Measurements from ENCODE around the gene SERPINB12. TPM values are rescaled to one million over a fixed set of nuclear protein-coding genes. Genes with fewer than 3 reads are reported as not detected.

SERPINB12 gene
- total and polyA plus RNA-seq, 2 donors (not counting 3 experiments of a cell fraction or from before 2014, with no cell fraction given): not detected

DNA sequence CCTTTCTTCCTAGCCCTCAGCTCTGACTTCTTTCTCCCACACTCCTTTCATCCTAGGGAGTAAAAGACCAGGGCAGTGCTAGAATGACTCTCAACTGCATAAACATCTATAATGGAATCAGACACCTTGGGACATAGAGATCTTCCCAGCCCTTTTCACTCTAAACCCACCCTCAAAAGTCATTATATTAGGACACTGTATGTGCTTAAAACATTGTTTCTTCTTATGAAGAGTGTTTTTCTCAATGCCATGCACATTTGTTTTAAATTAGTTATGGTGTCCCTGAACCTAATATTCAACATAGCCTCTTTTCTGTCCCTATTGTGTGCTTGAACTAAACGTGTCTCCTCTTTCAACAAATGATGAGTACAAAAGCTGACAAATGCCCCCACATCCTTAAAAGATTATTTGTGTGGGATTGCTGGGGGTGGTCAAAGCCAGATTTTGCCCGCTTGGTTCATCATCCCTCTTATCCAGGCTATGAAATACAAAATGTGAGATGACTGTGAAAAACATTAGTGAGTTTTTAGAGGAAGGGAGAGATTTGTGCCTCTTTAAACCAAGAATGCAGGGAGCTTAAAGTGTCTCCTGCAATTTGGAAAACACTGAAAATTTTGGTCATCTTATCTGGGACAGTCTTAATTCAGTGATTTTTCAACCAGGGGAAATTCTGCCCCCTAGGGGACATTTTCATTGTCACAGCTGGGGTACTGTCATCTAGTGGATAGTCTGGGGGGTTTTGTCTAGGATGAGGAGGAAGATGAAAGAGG is 36.4 kb upstream of the SERPINB12 start:
- BruUV-seq (replicated peaks): no TSS peak
- TF ChIP-seq, protein P1, sequence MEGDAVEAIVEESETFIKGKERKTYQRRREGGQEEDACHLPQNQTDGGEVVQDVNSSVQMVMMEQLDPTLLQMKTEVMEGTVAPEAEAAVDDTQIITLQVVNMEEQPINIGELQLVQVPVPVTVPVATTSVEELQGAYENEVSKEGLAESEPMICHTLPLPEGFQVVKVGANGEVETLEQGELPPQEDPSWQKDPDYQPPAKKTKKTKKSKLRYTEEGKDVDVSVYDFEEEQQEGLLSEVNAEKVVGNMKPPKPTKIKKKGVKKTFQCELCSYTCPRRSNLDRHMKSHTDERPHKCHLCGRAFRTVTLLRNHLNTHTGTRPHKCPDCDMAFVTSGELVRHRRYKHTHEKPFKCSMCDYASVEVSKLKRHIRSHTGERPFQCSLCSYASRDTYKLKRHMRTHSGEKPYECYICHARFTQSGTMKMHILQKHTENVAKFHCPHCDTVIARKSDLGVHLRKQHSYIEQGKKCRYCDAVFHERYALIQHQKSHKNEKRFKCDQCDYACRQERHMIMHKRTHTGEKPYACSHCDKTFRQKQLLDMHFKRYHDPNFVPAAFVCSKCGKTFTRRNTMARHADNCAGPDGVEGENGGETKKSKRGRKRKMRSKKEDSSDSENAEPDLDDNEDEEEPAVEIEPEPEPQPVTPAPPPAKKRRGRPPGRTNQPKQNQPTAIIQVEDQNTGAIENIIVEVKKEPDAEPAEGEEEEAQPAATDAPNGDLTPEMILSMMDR (IDR thresholded peaks at IDR 0.05; ENCODE audit: extremely low read depth in 1 of 2, insufficient read depth in 1 of 2, low read depth in 1 of 2, low read length in 2 of 2): peak; percentile 56 to 65
- TF ChIP-seq POLR2A (IDR thresholded peaks at IDR 0.05; ENCODE audit: low read depth, low read length): no peak
- ChIA-PET POLR2A (no interaction called here), CTCF (interaction anchor here (0.6 to 1.8 kb wide), 3 partner anchors 10 to 19 kb away, joined by 3 to 4 read pairs (median 3); no protein-coding TSS in a partner anchor)
- no peak overlapping the region for H3K9ac ChIP-seq (replicated peaks; ENCODE audit: extremely low read depth, insufficient read depth, low read length)
- H3K4me3 ChIP-seq (replicated peaks in 1 of 3; ENCODE audit: insufficient read depth in 1 of 3, low read depth in 1 of 3, low read length in 3 of 3): no peak overlapping the region
- H3K36me3 ChIP-seq (ENCODE audit: control insufficient read depth in 2 of 2, extremely low read depth in 1 of 2, insufficient read depth in 2 of 2, low read length in 2 of 2): no peaks in the 10 kb centered on the region
- FAIRE-seq (peak; percentile 8), DNase-seq (ENCODE audit: low read depth, low spot score) (peak; percentile 32)
- H3K9me3 ChIP-seq (replicated peaks; ENCODE audit: control insufficient read depth, insufficient read depth, low read length): no peaks in the 10 kb centered on the region
- no peaks in the 10 kb centered on the region for H4K20me1 ChIP-seq (replicated peaks; ENCODE audit: control insufficient read depth, extremely low read depth, insufficient read depth, low read length)
- no peak overlapping the region for H3K27ac ChIP-seq (ENCODE audit: insufficient read depth, low read depth, low read length)
- no peaks in the 10 kb centered on the region for H3K4me1 ChIP-seq (ENCODE audit: control insufficient read depth, extremely low read depth, insufficient read depth, low read length)
- H2AFZ ChIP-seq (ENCODE audit: low read depth, low read length): no peak overlapping the region
- H3K9me1 ChIP-seq (replicated peaks; ENCODE audit: control insufficient read depth, extremely low read depth, insufficient read depth, low read length): no peaks in the 10 kb centered on the region
- dilution Hi-C loops (cut with MboI; ENCODE audit: extremely low pct_ligation_motif_present, low sequenced_read_pairs): no loop called here
- no peaks in the 10 kb centered on the region for H3K79me2 ChIP-seq (ENCODE audit: control insufficient read depth, insufficient read depth, low read length)
- intact Hi-C loops (cut with micrococcal nuclease): no loop called here
- no peak overlapping the region for H3K4me2 ChIP-seq (ENCODE audit: insufficient read depth, low read length)
- peaks cover 2 to 3% of the 10 kb centered on the region in 2 experiments for H3K27me3 ChIP-seq (ENCODE audit: control insufficient read depth in 2 of 2, insufficient read depth in 2 of 2, low read length in 2 of 2)

DNA sequence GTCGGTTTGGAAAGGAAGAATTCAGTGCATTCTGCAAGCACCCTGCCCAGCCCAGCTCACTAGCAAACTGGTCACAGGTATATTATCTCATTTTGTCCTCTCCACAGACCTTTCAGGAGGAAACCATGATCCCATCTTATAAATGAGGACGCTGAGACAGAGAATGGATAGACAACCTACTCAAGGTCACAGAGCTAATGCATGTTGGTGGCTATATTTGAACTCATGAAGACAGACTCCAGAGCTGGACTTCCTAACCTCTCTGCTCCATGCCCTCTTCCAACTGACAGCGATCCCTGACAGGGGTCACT is 35.9 kb upstream of the SERPINB12 start:
- Histone ChIP-seq H3K27ac (ENCODE audit: insufficient read depth, low read depth, low read length) (no peak overlapping the region), H3K9ac (replicated peaks; ENCODE audit: extremely low read depth, insufficient read depth, low read length) (no peak overlapping the region), H3K36me3 (ENCODE audit: control insufficient read depth in 2 of 2, extremely low read depth in 1 of 2, insufficient read depth in 2 of 2, low read length in 2 of 2) (no peaks in the 10 kb centered on the region), H3K4me3 (replicated peaks in 1 of 3; ENCODE audit: insufficient read depth in 1 of 3, low read depth in 1 of 3, low read length in 3 of 3) (no peak overlapping the region), H3K4me1 (ENCODE audit: control insufficient read depth, extremely low read depth, insufficient read depth, low read length) (no peaks in the 10 kb centered on the region), H3K79me2 (ENCODE audit: control insufficient read depth, insufficient read depth, low read length) (no peaks in the 10 kb centered on the region), H4K20me1 (replicated peaks; ENCODE audit: control insufficient read depth, extremely low read depth, insufficient read depth, low read length) (no peaks in the 10 kb centered on the region), H3K27me3 (ENCODE audit: control insufficient read depth in 2 of 2, insufficient read depth in 2 of 2, low read length in 2 of 2) (peaks cover 2 to 3% of the 10 kb centered on the region in 2 experiments), H3K9me3 (replicated peaks; ENCODE audit: control insufficient read depth, insufficient read depth, low read length) (no peaks in the 10 kb centered on the region), H3K4me2 (ENCODE audit: insufficient read depth, low read length) (no peak overlapping the region), H3K9me1 (replicated peaks; ENCODE audit: control insufficient read depth, extremely low read depth, insufficient read depth, low read length) (no peaks in the 10 kb centered on the region), H2AFZ (ENCODE audit: low read depth, low read length) (no peak overlapping the region)
- CTCF ChIA-PET: interaction anchor here (1.0 to 3.1 kb wide), 4 partner anchors 9 to 19 kb away, joined by 3 to 25 read pairs (median 4); no protein-coding TSS in a partner anchor
- POLR2A ChIA-PET: no interaction called here
- DNase-seq (ENCODE audit: low read depth, low spot score) (no peak), FAIRE-seq (no peak)
- intact Hi-C loops (cut with micrococcal nuclease) (no loop called here), dilution Hi-C loops (cut with MboI; ENCODE audit: extremely low pct_ligation_motif_present, low sequenced_read_pairs) (no loop called here)
- no peak for TF ChIP-seq GATA2 (IDR thresholded peaks at IDR 0.05; ENCODE audit: insufficient read depth, insufficient read length, low read depth, low read length)
- no peak for TF ChIP-seq FOS (IDR thresholded peaks at IDR 0.05; ENCODE audit: borderline replicate concordance, insufficient read depth, low read length)
- TF ChIP-seq, protein P1 (IDR thresholded peaks at IDR 0.05; ENCODE audit: extremely low read depth in 1 of 2, insufficient read depth in 1 of 2, low read depth in 1 of 2, low read length in 2 of 2): no peak
- no peak for TF ChIP-seq MYC (IDR thresholded peaks at IDR 0.05; ENCODE audit: low read depth, low read length)
- no peak for TF ChIP-seq JUN (IDR thresholded peaks at IDR 0.05; ENCODE audit: borderline replicate concordance, insufficient read depth, insufficient read length, low read depth)
- TF ChIP-seq POLR2AphosphoS5 (IDR thresholded peaks at IDR 0.05; ENCODE audit: insufficient read depth, low read depth, low read length): no peak
- TF ChIP-seq, protein P2, sequence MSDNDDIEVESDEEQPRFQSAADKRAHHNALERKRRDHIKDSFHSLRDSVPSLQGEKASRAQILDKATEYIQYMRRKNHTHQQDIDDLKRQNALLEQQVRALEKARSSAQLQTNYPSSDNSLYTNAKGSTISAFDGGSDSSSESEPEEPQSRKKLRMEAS (IDR thresholded peaks at IDR 0.05; ENCODE audit: insufficient read depth, insufficient read length): no peak
- no peak for TF ChIP-seq EZH2 (IDR thresholded peaks at IDR 0.05; ENCODE audit: borderline replicate concordance, low read depth, low read length, severe bottlenecking)
- TF ChIP-seq POLR2A (IDR thresholded peaks at IDR 0.05; ENCODE audit: low read depth, low read length): no peak
- BruUV-seq (replicated peaks): no TSS peak

Measured in endothelial cell of umbilical vein (primary cell).